ENCODE data around the gene LTBR.
"Not testable (repeated sequence)": the region's sequence is repeated elsewhere in the genome, so short reads cannot be mapped to it uniquely, and the experiment has no call there.

The LTBR gene

DNA sequence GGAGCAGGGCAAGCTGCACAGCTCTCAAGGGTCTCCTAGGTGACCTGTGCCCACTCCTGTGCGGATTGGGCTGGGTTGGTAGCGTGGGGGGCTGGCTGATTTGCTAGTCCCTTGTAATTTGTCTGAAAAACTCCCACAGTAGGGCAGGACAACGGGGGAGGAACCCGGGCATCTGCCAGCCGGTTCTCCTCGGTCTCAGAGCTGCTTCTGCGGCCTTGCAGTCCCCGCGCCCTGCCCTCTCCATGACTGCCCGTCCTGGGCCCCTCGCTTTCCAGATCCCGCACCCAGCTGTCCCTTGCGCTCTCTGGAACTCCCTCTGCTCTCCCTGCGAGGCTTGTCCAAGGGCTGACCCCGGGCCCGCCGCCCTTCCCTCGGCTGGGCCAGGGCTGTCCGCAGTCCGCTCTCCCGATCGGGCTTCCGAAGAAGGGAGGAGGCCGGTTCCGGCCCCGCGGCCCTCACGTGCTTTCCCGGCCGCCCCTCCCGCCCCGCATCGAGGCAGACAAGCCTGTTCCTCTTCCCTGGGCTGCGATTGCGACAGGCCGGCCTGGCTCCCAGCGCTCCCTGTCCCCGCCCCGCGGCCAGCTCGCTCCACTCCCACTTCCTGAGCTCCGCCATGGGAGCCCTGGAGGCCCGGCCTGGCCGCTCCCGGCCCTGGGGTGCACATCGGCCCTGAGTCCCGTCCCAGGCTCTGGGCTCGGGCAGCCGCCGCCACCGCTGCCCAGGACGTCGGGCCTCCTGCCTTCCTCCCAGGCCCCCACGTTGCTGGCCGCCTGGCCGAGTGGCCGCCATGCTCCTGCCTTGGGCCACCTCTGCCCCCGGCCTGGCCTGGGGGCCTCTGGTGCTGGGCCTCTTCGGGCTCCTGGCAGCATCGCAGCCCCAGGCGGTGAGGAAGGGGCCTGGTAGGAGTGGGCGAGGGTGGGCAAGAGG lies at the start of gene LTBR:
Gene LTBR, plus strand, starts transcription at position 591 of the 927 bp plus-strand sequence. Its CDS starts 197 bp downstream, at position 788.
- peak; percentile 31 to 79 for DNase-seq

DNA sequence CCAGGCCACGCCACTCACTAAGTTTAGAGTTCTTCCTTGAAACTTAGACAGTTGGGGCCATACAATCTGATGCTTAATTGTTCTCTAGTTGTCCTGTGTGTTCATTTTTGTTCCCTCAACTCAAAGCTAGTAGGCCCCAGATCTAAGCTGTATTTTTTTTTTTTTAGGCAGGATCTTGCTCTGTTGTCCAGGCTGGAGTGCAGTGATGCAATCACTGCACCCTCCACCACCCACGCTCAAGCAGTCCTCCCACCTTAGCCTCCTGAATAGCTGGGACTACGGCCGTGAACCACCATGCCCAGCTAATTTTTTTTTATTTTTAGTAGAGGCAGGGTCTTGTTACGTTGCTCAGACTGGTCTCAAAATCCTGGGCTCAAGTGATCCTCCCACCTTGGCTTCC lies 49.6 kb upstream of the LTBR start:
- no peak for DNase-seq

DNA sequence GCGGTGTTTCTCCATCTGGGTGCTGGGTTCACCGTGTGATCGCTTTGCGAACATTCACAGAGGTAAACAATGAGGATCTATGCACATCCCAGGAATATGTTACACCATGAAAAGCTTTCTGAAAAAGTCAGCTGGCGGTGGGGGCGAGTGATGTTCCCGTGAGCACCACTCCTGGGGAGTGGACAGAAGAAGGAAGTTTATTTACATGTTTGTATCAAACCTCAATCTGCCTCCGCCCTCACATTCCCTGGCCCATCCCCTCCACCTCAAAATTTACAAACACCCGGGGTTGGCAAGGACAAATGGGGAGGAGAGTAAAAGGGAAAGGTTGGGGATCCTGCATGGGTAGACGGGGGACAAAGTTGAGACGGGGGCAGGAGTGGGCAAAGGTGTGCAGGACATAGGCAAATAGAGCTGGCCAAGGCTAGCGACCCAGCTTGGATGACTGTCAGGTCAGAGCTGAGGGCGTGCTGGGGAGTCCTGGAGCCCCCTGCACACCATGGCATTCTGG lies 49.0 kb upstream of the LTBR start:
- DNase-seq, result no peak

DNA sequence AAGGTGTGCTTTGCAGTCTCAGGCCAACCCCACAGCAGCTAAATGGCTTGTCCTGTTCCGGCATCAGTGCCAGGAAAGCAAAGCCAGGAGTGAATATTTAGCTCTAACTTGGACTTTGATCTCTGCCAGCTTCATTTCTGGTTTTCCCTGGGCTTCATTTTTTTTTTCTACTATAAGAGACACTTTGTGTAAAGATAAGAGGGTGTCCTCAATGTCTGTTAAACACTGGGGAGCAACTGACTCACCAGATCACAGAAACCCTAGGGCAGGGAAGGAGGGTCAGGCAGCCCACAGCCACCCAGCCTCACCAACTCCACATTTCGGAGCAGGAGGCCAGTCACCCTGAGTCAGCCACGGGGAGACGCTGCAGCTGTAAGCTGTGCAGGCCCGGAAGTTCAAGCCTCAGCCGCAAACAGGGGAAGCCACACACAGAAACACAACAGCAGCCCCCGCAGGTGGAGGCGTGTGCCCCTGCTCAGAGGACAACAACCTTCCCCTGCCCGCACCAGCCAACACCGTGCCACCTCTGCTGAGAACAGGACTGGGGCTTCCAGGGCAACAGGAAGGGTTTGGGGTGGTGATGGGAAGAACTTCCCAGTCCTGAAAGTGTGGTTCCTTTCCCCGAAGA lies 48.4 kb upstream of the LTBR start:
- peak; percentile 82 to 85 for DNase-seq

DNA sequence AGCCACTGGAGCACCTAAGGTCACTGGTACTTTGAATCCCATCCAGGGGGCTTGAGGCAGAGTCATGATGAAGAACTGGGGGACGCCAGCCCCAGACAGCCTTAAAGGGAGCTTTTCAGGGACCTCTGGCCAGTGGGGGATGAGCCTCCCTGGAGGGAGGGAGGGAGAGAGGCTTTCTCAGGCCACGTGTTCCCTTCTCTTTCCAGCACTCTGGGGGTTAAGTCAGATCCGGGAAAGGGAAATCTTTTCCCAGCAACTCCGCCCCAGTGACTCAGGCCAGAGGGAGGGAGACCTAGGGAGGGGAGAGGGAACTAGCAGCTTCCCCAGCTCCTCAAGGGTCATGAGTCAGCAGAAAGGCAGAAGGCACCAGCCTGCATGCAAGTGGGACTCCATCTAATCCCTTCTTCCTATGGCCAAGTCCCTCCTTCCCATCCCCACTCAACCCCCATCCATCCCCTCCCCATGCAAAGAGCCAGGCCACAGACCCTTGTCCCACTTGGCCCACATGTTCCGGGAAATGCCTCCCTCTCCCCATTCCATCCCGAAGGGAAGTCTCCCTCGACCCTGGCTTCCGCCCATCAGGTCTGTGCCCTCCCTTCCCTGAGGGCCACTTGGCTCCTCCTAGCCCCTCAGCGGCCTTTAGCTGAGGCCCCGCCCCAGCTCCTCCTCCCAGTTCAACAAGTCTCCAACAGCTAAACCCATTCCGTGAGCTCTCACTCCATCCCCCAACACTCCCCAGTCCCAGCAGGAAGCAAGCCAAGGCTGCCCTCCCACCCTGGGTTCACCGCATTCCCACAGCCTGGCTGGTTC lies 47.7 kb upstream of the LTBR start:
- DNase-seq, result peak; percentile 74 to 83

DNA sequence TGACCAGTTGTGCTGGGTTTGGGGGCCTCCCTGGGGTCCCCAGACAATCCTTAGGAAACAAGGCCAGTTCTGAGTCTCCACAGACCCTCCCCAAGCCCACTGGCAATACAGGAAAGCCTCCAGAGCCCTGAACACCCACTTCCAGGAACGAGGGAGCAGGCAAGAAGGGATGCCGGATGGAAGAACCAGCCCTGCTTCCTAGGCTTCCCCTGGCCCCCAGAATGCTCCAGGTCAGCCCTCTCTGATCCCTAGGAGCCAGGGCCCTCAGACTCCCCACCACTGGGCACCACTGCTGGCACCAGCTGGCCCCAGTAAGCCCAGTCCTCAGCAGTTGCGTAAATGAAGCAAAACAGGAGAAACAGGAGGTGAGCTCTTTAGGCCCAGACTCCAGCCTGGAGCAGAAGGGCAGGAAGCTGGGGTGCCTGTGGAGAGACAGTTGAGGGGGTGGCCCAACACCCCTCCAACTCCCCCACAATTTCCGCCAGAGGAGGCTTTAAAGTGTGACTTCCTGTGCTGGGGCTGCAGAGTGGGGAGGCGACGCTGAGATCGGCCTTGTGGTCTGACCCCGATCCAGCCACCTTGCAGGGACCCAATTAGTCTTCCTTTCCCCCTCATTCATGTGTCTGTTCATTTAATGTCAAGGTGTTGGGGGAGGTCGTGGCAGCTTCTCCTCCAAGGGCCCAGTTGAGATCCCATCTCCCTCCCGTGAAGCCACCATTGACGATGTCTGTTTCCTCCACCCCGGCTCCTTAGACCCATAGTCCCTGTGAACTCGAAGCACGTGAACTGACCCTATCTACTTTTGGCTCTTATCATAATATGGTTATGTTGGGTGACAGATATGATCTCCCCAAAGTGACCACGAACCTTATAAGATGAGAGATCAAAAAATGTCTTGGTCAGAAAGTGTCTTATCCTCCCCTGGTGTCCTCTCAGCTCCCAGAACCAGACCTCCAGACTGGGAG lies 46.8 kb upstream of the LTBR start:
- DNase-seq, result peak; percentile 53 to 76

DNA sequence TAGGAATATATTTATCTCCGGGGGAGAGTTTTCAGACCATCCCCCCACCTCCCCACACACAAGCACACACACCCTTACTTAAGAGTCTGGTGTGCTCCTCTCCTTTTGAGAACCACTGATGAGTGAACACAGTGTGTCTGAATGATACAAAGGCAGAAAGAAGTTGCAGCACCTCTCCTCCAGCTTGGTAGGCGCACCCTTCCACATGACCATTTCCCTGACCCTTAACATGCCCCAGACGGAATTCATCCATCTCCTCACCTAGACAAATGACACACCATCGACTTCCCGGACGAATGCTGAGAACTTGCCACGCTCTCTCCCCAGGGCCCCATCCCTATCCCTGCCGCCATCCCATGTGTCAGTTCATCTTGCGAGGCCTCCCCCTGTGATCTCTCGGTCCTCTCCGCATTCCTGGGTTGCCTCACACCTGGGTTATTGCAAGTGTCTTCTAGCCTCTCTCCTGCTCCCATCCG lies 46.0 kb upstream of the LTBR start:
- peak in 1 of 2 donors; percentile 23 for DNase-seq

DNA sequence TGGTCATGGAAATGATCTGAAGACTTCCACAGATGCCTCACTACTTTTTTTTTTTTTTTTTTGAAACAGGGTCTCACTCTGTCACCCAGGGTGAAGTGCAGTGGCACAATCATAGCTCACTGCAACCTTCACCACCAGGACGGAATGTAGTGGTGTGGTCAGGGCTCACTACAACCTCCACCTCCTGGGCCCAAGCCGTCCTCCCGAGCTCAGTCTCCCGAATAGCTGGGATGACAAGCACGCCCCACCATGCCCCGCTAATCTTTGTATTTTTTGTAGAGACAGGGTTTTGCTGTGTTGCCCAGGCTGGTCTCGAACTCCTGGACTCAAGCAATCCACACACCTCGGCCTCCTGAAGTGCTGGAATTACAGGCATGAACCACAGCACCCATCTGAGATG lies 45.4 kb upstream of the LTBR start:
- DNase-seq, result not testable (repeated sequence)

DNA sequence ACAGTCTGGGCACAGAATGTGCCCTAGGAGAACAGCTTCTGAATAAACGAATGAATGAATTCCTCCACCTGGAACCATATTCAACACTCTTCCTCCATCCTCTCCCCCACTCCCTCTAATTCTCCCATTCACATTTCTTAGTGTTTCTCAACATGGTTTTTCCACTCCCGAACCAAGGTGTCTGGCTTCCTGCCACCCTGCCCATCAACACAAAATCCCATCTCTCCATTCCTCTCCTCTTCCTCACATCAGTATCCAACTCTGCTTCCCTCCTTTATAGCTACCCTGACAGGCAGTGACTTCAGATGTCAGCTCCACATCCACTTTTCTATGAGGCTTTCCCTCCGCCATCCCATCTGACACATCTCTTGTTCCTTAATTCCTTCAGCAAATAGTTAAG lies 45.0 kb upstream of the LTBR start:
- DNase-seq, result no peak

DNA sequence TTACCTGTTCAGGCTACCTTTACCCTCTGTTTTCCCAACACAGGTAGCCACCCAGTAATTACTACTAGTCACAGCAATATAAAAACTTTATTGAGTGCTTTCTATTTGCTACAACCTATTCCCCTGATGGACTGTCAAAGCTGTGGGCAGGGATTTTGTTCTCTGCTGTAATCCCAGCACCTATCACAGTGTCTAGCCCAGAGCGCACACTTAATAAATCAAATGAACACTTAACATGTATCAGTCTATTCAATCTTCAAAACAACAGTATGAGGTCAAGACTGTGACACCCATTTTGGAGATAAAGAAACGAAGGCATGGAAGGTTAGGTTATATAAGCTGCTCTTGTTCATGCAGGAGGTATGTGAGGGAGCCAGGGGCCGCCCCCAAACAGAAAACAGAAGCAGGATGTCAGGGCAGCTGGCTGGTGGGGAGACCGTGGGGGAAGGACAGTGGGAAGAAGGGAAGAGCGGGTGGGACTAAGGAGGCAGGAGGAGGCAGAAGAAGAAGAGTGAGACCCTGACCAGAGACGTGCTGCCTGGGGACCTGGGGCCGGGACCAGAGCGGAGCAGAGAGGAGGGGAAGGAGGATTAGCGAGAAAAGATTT lies 43.8 kb upstream of the LTBR start:
- DNase-seq, result peak in 1 of 2 donors; percentile 46

DNA sequence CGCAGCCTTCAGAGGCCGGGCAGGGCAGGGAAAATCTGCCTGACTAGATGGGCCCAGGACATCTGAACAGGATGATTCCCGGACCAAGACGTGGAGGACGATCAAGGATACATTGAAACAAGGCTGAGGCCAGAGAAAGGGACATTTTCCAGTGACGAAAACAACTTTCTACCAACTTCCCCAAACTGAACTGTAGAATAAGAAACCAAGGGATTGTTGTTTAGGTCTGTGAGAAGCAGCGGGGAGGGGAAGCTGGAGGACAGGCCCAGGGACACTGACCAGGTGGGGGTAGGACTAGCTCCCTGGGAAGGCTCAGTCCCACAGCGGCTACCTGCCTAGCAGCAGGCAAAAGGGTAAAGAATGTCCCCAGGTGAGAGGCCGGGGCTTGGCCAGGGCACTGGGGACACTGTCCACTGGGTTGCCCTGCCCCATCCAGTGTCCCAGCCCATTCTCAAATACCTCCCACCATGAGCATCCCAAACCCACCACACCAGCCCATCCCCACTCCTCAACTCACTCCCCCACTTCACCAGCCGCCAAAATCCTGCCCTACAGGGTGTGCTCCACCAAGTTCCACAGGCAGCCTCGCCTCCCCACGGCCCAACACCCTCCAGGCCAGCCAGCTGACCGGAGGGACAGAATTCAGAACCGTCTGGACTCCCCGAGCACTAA lies 43.1 kb upstream of the LTBR start:
- DNase-seq, result peak in 1 of 2 donors; percentile 45

DNA sequence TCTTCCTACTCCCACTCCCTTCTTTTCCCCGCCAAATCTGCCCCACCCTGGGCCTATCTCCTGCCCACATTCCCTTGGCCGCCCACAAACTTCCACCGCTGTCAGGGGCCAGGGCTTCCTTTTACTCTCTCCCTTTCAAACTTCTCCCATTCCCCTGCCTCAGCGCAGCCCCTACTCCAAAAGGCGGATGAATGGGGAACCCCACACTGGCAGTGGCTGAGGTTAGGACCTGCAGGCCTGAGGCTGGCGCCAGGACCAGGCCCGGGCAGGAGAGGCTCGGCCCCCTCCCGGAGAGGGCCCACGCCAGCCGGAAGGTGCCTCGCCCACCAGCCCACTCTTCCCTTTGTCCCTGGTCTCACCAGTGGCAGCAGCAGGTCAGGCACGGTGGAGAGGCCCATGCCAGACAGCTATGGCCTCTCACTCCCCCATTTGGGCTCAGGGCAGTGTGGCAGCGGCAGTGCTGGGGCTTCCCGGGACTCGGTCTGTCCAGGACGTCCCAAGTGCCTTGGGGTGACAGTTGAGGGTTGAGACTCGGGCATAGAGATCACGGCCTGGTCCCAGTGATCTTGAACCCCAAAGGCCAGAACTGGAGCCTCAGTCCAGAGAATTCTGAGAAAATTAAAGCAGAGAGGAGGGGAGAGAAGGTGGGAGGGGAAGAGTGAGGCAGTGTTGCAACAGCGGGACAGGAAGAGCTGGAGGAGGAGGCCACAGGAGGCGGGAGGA lies 42.4 kb upstream of the LTBR start, which contains the start of gene TNFRSF1A:
Gene TNFRSF1A, minus strand, starts transcription at position 660 of the 723 bp plus-strand sequence. Its CDS starts 262 bp downstream, at position 398.
- DNase-seq, result peak; percentile 56 to 64

DNA sequence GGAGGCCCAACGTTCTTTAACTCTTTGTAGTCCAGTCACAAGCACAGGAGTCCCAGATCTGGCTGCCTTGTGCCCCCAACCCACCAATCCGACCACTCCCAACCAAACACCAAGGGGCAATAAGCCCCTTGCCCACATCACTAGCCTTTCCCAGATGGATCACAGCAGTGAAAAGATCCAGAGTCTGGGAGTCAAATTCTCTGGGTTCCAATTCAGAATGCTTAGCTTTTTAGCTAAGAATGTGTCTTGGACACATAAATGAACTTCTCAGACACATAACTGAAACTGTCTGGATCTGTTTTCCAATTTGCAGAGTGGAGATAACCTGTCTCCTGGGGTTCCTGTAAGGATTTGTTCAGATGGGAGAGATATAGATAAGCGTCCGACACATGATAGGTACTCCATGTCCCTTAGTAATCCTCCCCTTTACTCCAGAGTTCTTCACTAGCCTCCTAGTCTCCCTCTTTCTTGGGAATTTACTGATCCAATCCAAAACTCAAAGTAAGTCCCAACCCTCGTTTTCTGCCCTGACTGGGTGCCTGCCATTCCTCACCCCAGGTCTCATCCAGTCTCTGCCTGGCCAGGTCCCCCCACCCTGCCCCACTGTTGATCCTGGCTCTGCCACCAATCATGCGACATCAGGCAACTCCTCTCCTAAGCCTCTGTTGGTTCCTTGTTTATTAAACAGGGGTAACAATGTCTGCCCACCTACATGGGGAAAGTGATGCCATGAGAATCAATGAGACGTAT lies 41.6 kb upstream of the LTBR start:
- DNase-seq, result no peak

DNA sequence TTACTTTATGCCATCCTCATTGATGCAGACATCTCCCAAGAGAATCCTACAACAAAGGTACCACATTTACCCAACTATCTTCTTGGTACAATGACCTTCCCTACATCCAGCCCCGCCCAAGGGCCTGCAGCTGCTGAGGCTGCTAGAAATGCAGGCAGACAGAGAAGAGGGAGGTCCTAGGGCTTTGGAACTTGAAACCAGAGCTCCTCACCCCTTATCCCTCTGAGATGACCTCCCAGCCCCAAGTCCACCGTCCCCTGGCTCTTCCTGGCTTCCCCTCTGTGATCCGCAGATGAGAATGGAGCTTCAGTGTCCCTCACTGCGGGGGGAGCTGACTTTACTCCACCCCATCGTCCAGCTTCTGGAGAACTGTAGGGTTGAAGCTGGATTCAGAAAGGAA lies 40.4 kb upstream of the LTBR start:
- DNase-seq, result no peak

DNA sequence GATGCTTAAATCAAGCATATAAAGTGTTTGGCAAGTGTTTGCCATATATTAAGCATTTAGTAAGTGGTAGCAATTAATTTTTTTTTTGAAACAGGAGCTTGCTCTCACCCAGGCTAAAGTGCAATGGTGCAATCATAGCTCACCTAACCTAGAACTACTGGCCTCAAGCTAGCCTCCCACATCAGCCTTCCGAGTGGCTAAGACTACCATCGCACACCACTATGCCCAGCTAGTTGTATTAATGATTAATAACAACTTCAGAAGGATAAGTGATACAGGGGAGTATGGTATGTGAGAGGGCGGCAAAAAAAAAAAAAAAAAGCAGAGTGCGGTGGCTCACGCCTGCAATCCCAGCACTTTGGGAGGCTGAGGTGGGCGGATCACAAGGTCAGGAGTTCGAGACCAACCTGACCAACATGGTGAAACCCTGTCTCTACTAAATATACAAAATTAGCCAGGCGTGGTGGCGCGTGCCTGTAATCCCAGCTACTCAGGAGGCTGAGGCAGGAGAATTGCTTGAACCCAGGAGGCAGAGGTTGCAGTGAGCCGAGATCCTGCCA lies 39.8 kb upstream of the LTBR start:
- DNase-seq, result not testable (repeated sequence)

DNA sequence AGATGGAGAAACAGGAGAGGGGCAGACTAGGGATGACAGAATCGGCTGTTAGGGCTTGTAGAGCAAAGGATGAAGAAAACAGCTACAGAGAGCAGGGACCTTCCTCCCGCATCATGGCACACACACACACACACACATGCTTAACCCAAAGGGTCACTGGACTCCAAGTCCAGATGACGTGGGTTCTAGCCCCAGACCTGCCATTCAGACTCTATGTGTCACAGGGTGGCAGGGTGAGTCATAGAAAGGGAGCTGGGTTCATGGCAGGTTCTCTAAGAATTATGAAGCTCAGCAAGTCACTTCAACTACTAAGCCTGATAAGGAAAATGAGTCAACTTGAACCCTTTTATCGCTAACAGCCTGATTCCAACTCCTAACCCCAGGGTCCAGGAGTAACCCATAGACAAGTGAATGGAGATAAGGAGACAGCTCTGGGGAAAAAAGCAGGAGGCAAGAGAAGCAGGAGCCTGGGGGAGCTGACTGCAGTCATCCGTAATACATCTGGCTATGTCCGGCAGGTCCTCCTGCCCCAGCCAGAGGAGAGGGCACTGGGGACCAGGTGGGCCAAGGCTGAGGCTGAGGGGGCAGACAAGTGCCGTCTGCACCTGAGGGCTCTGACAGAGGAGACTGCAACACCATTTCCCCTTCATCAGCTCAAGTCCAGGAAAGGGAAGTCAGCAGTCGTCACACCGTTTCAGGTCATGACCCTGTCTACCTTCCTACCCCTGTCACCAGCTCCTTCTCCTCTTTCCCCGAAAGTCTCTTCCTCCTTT lies 38.5 kb upstream of the LTBR start:
- DNase-seq, result peak; percentile 53 to 77

DNA sequence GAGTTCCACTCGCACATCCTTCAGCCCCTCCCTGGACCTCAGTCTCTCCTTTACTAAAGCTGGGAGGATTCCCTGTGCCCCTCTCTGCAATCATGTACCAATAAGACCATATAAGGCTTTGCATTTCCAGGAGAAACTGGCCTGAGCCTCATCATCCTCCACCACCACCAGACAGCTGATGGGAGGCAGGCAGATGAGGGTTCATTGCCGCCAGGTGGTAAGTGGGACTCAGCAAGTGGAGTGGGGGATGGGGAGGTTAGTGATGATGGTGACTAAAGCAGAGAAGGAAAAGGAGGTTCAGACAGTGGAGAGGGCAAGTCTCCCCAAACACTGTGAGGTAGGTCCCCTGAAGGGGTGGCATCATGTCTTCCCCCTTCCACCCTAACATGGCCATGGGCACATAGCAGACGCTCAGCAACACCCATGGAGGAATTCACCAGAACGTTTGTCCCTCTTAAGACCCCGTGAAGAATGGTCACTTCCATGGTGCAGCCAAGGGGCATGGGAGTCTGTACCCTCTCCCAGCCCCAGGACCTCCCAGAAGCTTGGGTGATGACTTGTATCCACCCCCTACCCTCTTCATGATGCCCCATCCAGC lies 37.6 kb upstream of the LTBR start:
- no peak for DNase-seq

Measured in CD4-positive, alpha-beta T cell treated with Interferon alpha-2 for 1 hour (primary cell).